Esophagus muscularis mucosa (tissue), 4 donors: ENCODE measurements around the gene ARX. TPM values are rescaled to one million over a fixed set of nuclear protein-coding genes. Genes with fewer than 3 reads are reported as not detected.
A peak's percentile ranks its signal among the peaks of the same experiment; 100 is the strongest.

Experiments
- DNase-seq: peaks from one replicate; pipeline ENCODE4 v3.0.0-alpha.2; 2017; ENCODE audit errors: extremely low spot score
- H3K27ac ChIP-seq, 4 donors: fragments of 200-600 bp; sonication (generic); replicated peaks in 1 of 4; 1 replicate in 3 of 4; 2 replicates in 1 of 4; pipeline ENCODE4 v1.5.1; 2016 to 2019; ENCODE audit warnings: mild to moderate bottlenecking in 1 of 4
- H3K27me3 ChIP-seq, 4 donors: fragments of 200-600 bp; sonication (generic); one replicate each; pipeline versions ENCODE4 v1.5.1 to v1.6.0; 2016 to 2019
- H3K36me3 ChIP-seq, 4 donors: fragments of 200-600 bp; sonication (generic); one replicate each; pipeline ENCODE4 v1.5.1; 2016 to 2019
- H3K4me1 ChIP-seq, 4 donors: fragments of 200-600 bp; sonication (generic); one replicate each; pipeline ENCODE4 v1.5.1; 2016 to 2019
- H3K4me3 ChIP-seq, 4 donors: fragments of 200-600 bp; sonication (generic); 1 replicate in 2 of 4; 2 replicates in 2 of 4; pipeline ENCODE4 v1.5.1; 2016 to 2019; ENCODE audit warnings: mild to moderate bottlenecking in 4 of 4, moderate library complexity in 1 of 4
- H3K9me3 ChIP-seq, 4 donors: fragments of 200-600 bp; sonication (generic); 1 replicate in 3 of 4; 2 replicates in 1 of 4; pipeline ENCODE4 v1.5.1; 2016 to 2019
- EP300 ChIP-seq: sonication (generic); formaldehyde crosslinking; IDR thresholded peaks from one replicate; pipeline ENCODE4 v1.6.1; 2017; ENCODE audit warnings: antibody characterized with exemption
- POLR2A ChIP-seq: fragments of 450-650 bp; IDR thresholded peaks from one replicate; pipeline ENCODE4 v1.6.1; 2017; ENCODE audit warnings: antibody characterized with exemption, moderate library complexity, mild to moderate bottlenecking, low read depth
- POLR2AphosphoS5 ChIP-seq, 2 donors: sonication (generic); formaldehyde crosslinking; IDR thresholded peaks; one replicate each; pipeline ENCODE4 v1.6.1; 2017; ENCODE audit warnings: antibody characterized with exemption in 2 of 2
- WGBS: methylation state at CpG from one replicate; pipeline ENCODE4 v1.1.5; 2018; 5-methylcytosine and 5-hydroxymethylcytosine counted together
- intact Hi-C: fragments of 100-400 bp; cut with DNase I; formaldehyde crosslinking; loops from one replicate; pipeline ENCODE4 v1.15.1; 2023
- total RNA-seq, 4 donors: library from RNA; depleted of rRNA; stranded (reverse); fragments of >200 nt; gene quantifications; one replicate each; pipeline versions ENCODE4 v1.1.0 to v1.2.1, GENCODE V29; 2016
- TF ChIP-seq, protein P1 (sequence below), 3 experiments: fragments of 200-600 bp in 2 of 3; fragments of 450-650 bp in 1 of 3; sonication (generic) in 2 of 3; IDR thresholded peaks; one replicate each; pipeline ENCODE4 v1.5.1; 2017 to 2019; ENCODE audit warnings: antibody characterized with exemption in 3 of 3, mild to moderate bottlenecking in 2 of 3, moderate library complexity in 1 of 3

ARX gene
- total RNA-seq, 4 donors from 2014 or later, result not detected

DNA sequence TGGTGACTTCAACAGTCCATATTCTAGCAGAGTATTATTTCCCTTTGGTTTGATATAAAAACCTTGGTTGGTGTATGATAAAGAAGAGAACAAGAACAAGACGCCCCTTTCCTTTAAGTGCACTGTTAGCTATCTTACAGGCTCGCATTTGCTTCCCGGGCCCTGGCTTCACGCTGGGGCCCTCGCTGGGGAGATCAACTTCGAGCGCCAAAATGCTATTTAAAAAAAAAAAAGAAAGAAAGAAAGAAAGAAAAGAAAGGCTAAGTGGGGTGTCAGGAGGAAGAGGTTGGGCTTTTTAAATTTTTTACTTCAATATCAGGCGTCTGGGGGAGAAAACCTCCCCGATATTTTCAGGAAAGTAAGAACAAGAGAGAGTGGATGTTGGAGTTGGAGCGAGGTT, 11.7 kb downstream of the ARX start:
- H3K4me1 ChIP-seq, result peaks cover 11 to 40% (median 30%) of the 10 kb centered on the region in 4 donors
- no peak for DNase-seq
- TF ChIP-seq EP300, result no peak
- TF ChIP-seq POLR2AphosphoS5 (IDR thresholded peaks at IDR 0.05), result no peak
- TF ChIP-seq POLR2A, result no peak
- TF ChIP-seq, protein P1, sequence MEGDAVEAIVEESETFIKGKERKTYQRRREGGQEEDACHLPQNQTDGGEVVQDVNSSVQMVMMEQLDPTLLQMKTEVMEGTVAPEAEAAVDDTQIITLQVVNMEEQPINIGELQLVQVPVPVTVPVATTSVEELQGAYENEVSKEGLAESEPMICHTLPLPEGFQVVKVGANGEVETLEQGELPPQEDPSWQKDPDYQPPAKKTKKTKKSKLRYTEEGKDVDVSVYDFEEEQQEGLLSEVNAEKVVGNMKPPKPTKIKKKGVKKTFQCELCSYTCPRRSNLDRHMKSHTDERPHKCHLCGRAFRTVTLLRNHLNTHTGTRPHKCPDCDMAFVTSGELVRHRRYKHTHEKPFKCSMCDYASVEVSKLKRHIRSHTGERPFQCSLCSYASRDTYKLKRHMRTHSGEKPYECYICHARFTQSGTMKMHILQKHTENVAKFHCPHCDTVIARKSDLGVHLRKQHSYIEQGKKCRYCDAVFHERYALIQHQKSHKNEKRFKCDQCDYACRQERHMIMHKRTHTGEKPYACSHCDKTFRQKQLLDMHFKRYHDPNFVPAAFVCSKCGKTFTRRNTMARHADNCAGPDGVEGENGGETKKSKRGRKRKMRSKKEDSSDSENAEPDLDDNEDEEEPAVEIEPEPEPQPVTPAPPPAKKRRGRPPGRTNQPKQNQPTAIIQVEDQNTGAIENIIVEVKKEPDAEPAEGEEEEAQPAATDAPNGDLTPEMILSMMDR (IDR thresholded peaks at IDR 0.05), result no peak
- H3K27me3 ChIP-seq, result peaks cover 0 to 70% (median 39%) of the 10 kb centered on the region in 4 donors
- H3K9me3 ChIP-seq, result no peaks in the 10 kb centered on the region
- WGBS, result 27% methylated on average over 10 of the region's 10 CpGs
- intact Hi-C loops, result no loop called here
- no peaks in the 10 kb centered on the region for H3K36me3 ChIP-seq
- H3K4me3 ChIP-seq, result peak overlapping the region in 1 of 4 donors; percentile 33
- no peak overlapping the region for H3K27ac ChIP-seq

DNA sequence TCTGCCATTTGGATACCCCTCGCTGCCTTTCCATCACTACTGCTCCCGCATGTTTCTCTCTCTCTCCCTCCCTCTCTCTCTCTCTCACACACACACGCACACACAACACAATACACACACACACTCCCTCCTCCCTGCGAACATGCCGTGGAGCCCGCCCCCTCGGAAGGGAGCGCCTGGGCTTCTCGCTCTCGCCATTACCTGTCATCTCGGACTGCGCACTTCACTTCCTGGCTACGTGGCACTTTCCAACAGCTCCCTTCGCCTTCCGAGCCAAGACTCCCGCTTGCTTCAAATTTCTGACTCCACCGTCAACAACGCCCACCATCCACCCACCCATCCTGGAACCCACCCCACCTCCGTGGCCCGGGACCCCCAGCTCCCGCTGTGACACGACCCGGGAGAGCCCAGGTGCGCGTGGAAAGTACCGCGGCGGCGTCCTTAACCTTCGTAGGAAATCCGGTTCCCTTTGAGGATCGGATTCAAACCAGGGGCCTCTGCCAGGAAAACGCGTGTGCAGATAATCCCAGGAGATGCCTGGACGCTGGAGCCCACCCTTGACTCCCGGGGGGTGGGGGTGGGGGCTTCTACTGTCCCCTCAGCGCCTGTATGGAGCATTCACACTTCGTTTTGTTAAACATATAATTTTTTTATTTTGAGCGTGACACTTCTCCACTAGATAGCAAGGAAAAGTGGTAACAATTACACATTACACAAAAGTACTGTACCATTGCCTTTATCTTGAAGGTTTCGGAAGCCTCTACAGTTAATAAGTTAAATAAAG, 12.5 kb downstream of the ARX start:
- H3K4me1 ChIP-seq, result peaks cover 11 to 40% (median 30%) of the 10 kb centered on the region in 4 donors
- WGBS, result 35% methylated on average over 40 of the region's 40 CpGs
- intact Hi-C loops, result no loop called here
- DNase-seq, result no peak
- no peak overlapping the region for H3K27ac ChIP-seq
- no peak for TF ChIP-seq POLR2A
- no peak for TF ChIP-seq EP300
- no peak for TF ChIP-seq POLR2AphosphoS5 (IDR thresholded peaks at IDR 0.05)
- TF ChIP-seq, protein P1 (IDR thresholded peaks at IDR 0.05), result no peak
- H3K36me3 ChIP-seq, result no peaks in the 10 kb centered on the region
- H3K9me3 ChIP-seq, result no peaks in the 10 kb centered on the region
- H3K27me3 ChIP-seq, result peaks cover 0 to 65% (median 38%) of the 10 kb centered on the region in 4 donors
- H3K4me3 ChIP-seq, result no peak overlapping the region

DNA sequence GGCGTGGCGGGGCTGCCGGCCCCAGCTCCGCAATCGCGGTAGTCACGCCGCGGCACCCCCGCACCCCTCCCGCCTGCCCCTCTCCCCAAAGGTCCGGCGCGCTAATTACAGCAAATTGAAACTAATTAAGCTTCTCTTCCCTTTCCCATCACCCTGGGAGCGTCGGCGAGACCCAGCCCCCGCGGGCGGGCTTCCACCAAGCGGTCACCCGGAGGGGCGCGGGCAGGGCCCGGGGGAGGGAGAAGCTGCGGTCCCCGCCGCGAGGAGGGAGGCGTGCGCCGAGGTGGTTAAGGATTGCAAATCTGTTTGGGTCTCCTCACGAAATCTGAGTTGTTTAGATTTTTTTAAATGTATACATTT, 13.1 kb downstream of the ARX start:
- intact Hi-C loops, result no loop called here
- Histone ChIP-seq H3K27ac (no peak overlapping the region), H3K4me1 (peaks cover 11 to 40% (median 30%) of the 10 kb centered on the region in 4 donors), H3K9me3 (no peaks in the 10 kb centered on the region), H3K4me3 (peak overlapping the region in 1 of 4 donors; percentile 25), H3K36me3 (no peaks in the 10 kb centered on the region), H3K27me3 (peaks cover 0 to 58% (median 35%) of the 10 kb centered on the region in 4 donors)
- DNase-seq, result no peak
- TF ChIP-seq POLR2AphosphoS5 (IDR thresholded peaks at IDR 0.05) (no peak), POLR2A (no peak), EP300 (no peak)
- TF ChIP-seq, protein P1 (IDR thresholded peaks at IDR 0.05), result no peak
- WGBS, result 25% methylated on average over 29 of the region's 33 CpGs

DNA sequence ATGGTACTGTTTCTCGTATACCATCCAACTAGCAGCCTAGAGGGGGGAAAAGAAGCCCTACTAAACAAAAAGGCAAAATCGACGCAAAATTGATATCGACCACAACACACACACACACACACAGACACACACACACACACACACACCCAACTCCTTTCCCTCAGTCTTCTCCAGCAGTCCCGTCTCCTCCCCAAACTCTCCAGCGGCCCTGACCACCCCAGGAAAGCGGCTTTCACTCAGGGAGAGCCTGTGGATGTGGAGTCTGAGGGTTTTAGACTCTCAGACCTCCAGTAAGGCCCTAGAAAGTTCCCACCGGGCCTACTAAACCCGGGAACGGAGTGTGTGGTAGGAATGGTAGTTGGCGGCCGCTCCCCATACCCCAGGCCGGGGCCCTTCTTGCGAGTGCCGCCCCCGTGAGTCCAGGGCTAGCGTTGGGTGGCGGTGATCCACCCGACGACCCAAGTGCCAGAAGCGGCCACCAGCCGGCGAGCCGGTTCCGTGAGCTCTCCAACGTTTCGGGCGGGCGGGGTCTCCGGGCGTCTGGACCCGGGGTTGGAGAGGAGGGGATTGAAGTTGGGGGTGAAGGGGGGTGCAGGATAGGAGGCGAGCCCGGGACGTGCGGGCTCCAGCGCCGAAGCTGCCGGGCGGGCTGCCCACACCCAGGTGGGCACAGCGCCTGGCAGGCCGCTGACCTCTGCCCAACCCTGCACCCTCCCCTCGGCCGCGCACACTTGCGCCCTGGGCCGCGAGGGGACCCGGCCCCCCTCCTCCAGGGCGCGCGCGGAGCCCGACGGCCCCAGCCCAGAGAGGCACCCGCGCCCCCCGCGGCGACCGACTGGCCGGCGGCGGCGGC, 13.7 kb downstream of the ARX start:
- Histone ChIP-seq H3K27me3 (peaks cover 0 to 52% (median 30%) of the 10 kb centered on the region in 4 donors), H3K4me1 (peaks cover 11 to 40% (median 26%) of the 10 kb centered on the region in 4 donors), H3K4me3 (peak overlapping the region in 1 of 4 donors; percentile 25), H3K27ac (no peak overlapping the region), H3K36me3 (no peaks in the 10 kb centered on the region), H3K9me3 (no peaks in the 10 kb centered on the region)
- no peak for TF ChIP-seq POLR2A
- TF ChIP-seq, protein P1 (IDR thresholded peaks at IDR 0.05), result no peak
- 54% methylated on average over 29 of the region's 65 CpGs for WGBS
- intact Hi-C loops, result no loop called here
- no peak for DNase-seq
